Spinal cord (tissue), 10 donors: ENCODE data around the gene PASK. TPM values are rescaled to one million over a fixed set of nuclear protein-coding genes. Genes with fewer than 3 reads are reported as not detected.

Experiments
- DNase-seq, 6 donors: peaks; one replicate each; pipeline versions ENCODE4 v3.0.0 to v3.0.0-alpha.2; 2013 to 2015; ENCODE audit warnings: low spot score in 6 of 6, low read depth in 4 of 6
- H3K27ac ChIP-seq: one replicate; pipeline ENCODE4 v1.5.1; 2013; ENCODE audit warnings: low read depth, low read length, control low read depth
- H3K27me3 ChIP-seq: one replicate; pipeline ENCODE4 v1.6.1; 2013; ENCODE audit warnings: low read length; ENCODE audit not compliant: control insufficient read depth, insufficient read depth
- H3K36me3 ChIP-seq: one replicate; pipeline ENCODE4 v1.6.1; 2013; ENCODE audit warnings: low read length; ENCODE audit not compliant: control insufficient read depth, insufficient read depth
- H3K4me1 ChIP-seq: one replicate; pipeline ENCODE4 v1.6.1; 2013; ENCODE audit warnings: low read length; ENCODE audit not compliant: control insufficient read depth, insufficient read depth
- H3K4me3 ChIP-seq: one replicate; pipeline ENCODE4 v1.5.1; 2013; ENCODE audit warnings: low read depth, low read length, control low read depth
- H3K9me3 ChIP-seq: one replicate; pipeline ENCODE4 v1.6.1; 2013; ENCODE audit warnings: low read length; ENCODE audit not compliant: control insufficient read depth, insufficient read depth
- WGBS: methylation state at CpG from one replicate; pipeline ENCODE4 v1.1.5; 2013; ENCODE audit warnings: missing lambda C conversion rate; ENCODE audit not compliant: insufficient coverage; 5-methylcytosine and 5-hydroxymethylcytosine counted together
- polyA plus RNA-seq, 2 donors: library from polyadenylated mRNA; unstranded; fragments of 120-200 nt; gene quantifications; one replicate each; pipeline ENCODE4 v1.2.1, GENCODE V29; 2013; ENCODE audit not compliant: insufficient read length in 2 of 2
- total RNA-seq, 2 donors: library from RNA; depleted of rRNA in 1 of 2; stranded (reverse); fragments of 120-200 nt in 1 of 2; fragments of >200 nt in 1 of 2; gene quantifications; one replicate each; pipeline versions ENCODE4 v1.2.3 to v1.2.4, GENCODE V29; 2013 to 2014
- donor health status: healthy.

Gene PASK
- total and polyA plus RNA-seq, 4 donors, result 8.6 to 25.3 (median 14.6) TPM

GRCh38 chr2:241082341-241083090 is 66.8 kb downstream of the PASK start:
- H3K4me3 ChIP-seq, result no peak overlapping the region
- H3K36me3 ChIP-seq, result peaks cover 22% of the 10 kb centered on the region
- no peaks in the 10 kb centered on the region for H3K27me3 ChIP-seq
- peaks cover 1% of the 10 kb centered on the region for H3K9me3 ChIP-seq
- no peak overlapping the region for H3K27ac ChIP-seq
- H3K4me1 ChIP-seq, result no peaks in the 10 kb centered on the region
- no peak for DNase-seq
- WGBS, result 79% methylated on average over 14 of the region's 14 CpGs

GRCh38 chr2:241081643-241082340 is 67.5 kb downstream of the PASK start:
- 73% methylated on average over 27 of the region's 28 CpGs for WGBS
- no peak overlapping the region for H3K27ac ChIP-seq
- H3K4me3 ChIP-seq, result no peak overlapping the region
- no peaks in the 10 kb centered on the region for H3K27me3 ChIP-seq
- no peak for DNase-seq
- H3K36me3 ChIP-seq, result peaks cover 17% of the 10 kb centered on the region
- H3K9me3 ChIP-seq, result peaks cover 1% of the 10 kb centered on the region
- H3K4me1 ChIP-seq, result no peaks in the 10 kb centered on the region

DNA sequence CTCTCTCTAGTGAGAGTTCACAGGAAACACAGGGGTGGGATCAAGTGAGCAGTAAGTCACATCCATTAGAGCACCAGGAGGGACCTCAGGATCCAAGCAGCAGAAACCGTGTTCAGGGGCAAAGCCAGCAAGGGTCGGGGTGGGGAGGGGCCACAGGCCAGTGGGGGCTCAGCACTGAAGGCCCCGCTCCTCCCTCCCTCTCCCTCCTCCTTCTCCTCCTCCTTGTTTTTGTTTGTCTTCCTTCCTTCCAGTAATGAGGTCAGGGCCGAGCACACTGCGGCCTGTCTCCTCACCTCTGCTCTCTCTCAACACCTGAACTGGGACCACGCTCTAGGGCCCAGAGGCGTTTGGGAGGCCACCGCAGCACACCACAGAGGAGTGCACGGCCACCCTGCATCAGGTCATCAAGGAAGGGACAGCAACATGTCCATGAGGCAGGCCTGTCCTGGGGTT is 68.1 kb downstream of the PASK start:
- DNase-seq, result no peak
- Histone ChIP-seq H3K4me1 (no peaks in the 10 kb centered on the region), H3K9me3 (peaks cover 1% of the 10 kb centered on the region), H3K4me3 (no peak overlapping the region), H3K36me3 (peaks cover 15% of the 10 kb centered on the region), H3K27me3 (no peaks in the 10 kb centered on the region), H3K27ac (no peak overlapping the region)
- 56% methylated on average over 9 of the region's 9 CpGs for WGBS

- no peak for DNase-seq
- peaks cover 1% of the 10 kb centered on the region for H3K9me3 ChIP-seq
These were observed 68.7 kb downstream of the PASK start for GRCh38 chr2:241080405-241081189.

DNA sequence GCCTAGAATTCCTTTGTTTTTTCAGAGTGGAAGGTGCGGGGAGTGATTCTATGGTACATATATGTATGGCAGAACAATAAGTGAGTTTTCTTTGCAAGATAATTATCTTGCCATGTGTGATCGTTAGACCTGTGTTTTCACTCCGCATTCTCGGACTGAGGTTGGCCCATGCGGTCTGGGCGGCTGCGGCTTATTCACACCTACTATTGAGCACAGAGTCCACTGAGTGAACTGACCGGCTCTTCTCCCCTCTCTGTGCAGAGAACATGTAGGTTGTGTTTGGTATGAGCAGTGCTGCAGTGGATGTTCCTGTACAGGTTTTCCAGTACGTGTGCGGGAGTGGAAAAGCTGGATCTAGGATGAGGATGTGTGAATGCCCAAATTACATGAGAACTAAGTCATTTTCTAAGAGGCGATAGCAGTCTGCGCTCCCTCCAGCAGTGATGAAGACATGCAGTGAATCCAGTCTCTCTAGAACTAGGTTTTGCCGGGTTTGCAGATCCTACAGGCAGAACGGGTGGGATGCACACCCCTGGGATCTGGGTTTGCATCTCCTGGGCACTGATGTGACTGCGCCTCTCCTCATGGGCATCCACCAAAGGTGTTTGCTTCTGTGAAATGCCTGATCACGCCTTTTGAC is 74.3 kb downstream of the PASK start:
- H3K4me3 ChIP-seq, result no peak overlapping the region
- WGBS, result 94% methylated on average over 15 of the region's 16 CpGs
- H3K4me1 ChIP-seq, result no peaks in the 10 kb centered on the region
- H3K27ac ChIP-seq, result no peak overlapping the region
- DNase-seq, result no peak
- peaks cover 18% of the 10 kb centered on the region for H3K36me3 ChIP-seq
- H3K9me3 ChIP-seq, result no peaks in the 10 kb centered on the region
- H3K27me3 ChIP-seq, result no peaks in the 10 kb centered on the region

More at GRCh38 chr2:241080405-241081189, 68.7 kb downstream of the PASK start:
- H3K27ac ChIP-seq, result no peak overlapping the region
- WGBS, result 86% methylated on average over 18 of the region's 18 CpGs
- H3K4me3 ChIP-seq, result no peak overlapping the region
- H3K4me1 ChIP-seq, result no peaks in the 10 kb centered on the region
- no peaks in the 10 kb centered on the region for H3K27me3 ChIP-seq
- peaks cover 15% of the 10 kb centered on the region for H3K36me3 ChIP-seq

- WGBS, result 90% methylated on average over 8 of the region's 16 CpGs
- peaks cover 18% of the 10 kb centered on the region for H3K36me3 ChIP-seq
These were observed 75.0 kb downstream of the PASK start for GRCh38 chr2:241074065-241074818.

GRCh38 chr2:241073166-241074064 is 75.9 kb downstream of the PASK start:
- no peak overlapping the region for H3K4me3 ChIP-seq
- no peaks in the 10 kb centered on the region for H3K27me3 ChIP-seq
- H3K4me1 ChIP-seq, result no peaks in the 10 kb centered on the region
- WGBS, result 70% methylated on average over 24 of the region's 25 CpGs
- H3K27ac ChIP-seq, result no peak overlapping the region
- H3K36me3 ChIP-seq, result peaks cover 18% of the 10 kb centered on the region
- DNase-seq, result no peak
- no peaks in the 10 kb centered on the region for H3K9me3 ChIP-seq

More at GRCh38 chr2:241074065-241074818, 75.0 kb downstream of the PASK start:
- no peaks in the 10 kb centered on the region for H3K4me1 ChIP-seq
- no peak overlapping the region for H3K4me3 ChIP-seq
- DNase-seq, result no peak
- H3K27me3 ChIP-seq, result no peaks in the 10 kb centered on the region
- no peak overlapping the region for H3K27ac ChIP-seq
- H3K9me3 ChIP-seq, result no peaks in the 10 kb centered on the region

DNA sequence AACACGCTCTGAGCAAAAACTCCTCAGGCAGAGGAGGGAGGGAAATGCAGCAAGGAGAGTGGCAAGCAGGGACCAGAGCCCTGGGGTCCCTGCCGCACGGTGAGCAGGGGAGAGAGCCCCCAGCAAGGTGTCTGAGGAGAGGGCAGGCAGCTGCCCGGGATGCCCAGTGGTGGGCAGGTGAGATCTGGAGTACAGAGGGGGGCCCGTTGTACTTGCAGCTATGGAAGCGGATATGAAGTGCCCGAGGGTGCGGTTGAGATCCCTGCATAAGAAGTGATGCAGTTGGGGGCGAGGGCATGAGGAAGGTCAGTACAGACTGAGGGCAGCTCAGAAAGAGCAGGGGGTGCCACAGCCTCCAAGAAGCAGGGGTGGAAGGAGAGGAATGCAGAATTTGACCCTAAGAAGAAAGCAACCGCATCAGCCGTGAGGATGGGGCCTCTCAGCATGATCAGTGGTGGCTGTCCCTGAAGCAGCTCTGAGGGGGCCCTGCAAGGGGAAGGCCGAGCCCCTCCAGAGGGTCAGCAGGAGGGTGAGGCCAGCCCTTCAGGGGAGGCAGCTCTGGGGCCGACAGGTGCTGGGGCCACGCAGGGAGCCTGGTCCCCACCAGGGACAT is 76.6 kb downstream of the PASK start:
- no peak overlapping the region for H3K4me3 ChIP-seq
- H3K27ac ChIP-seq, result no peak overlapping the region
- 67% methylated on average over 14 of the region's 14 CpGs for WGBS
- H3K27me3 ChIP-seq, result no peaks in the 10 kb centered on the region
- no peaks in the 10 kb centered on the region for H3K9me3 ChIP-seq
- peaks cover 18% of the 10 kb centered on the region for H3K36me3 ChIP-seq
- no peaks in the 10 kb centered on the region for H3K4me1 ChIP-seq
- no peak for DNase-seq
